Hepatocyte (in vitro differentiated cells): ENCODE results near the gene ATP2C2. TPM values are rescaled to one million over a fixed set of nuclear protein-coding genes. Genes with fewer than 3 reads are reported as not detected.

Experiments
- DNase-seq: peaks from one replicate; pipeline ENCODE4 v3.0.0-alpha.2; 2016; ENCODE audit warnings: low spot score
- H2AFZ ChIP-seq: fragments of 200-600 bp; sonication (generic); 2 replicates; pipeline ENCODE4 v1.6.0; 2016; ENCODE audit warnings: antibody characterized with exemption, mild to moderate bottlenecking
- H3K27ac ChIP-seq: fragments of 200-600 bp; sonication (generic); 2 replicates; pipeline ENCODE4 v1.5.1; 2016; ENCODE audit warnings: mild to moderate bottlenecking
- H3K27me3 ChIP-seq: fragments of 200-600 bp; sonication (generic); 2 replicates; pipeline ENCODE4 v1.6.1; 2016
- H3K36me3 ChIP-seq: fragments of 200-600 bp; sonication (generic); replicated peaks from 2 replicates; pipeline ENCODE4 v1.5.1; 2016; ENCODE audit warnings: low read depth; ENCODE audit not compliant: insufficient read depth
- H3K4me1 ChIP-seq: fragments of 200-600 bp; sonication (generic); 2 replicates; pipeline ENCODE4 v1.5.1; 2016; ENCODE audit warnings: mild to moderate bottlenecking, moderate library complexity; ENCODE audit not compliant: insufficient read depth
- H3K4me2 ChIP-seq: fragments of 200-600 bp; sonication (generic); 2 replicates; pipeline ENCODE4 v1.6.0; 2016
- H3K4me3 ChIP-seq: fragments of 200-600 bp; sonication (generic); 2 replicates; pipeline ENCODE4 v1.5.1; 2016; ENCODE audit warnings: mild to moderate bottlenecking
- H3K79me2 ChIP-seq: fragments of 200-600 bp; sonication (generic); 2 replicates; pipeline ENCODE4 v1.6.0; 2017; ENCODE audit warnings: mild to moderate bottlenecking
- H3K9me2 ChIP-seq: fragments of 200-600 bp; sonication (generic); replicated peaks from 2 replicates; pipeline ENCODE4 v1.6.0; 2017; ENCODE audit warnings: mild to moderate bottlenecking; ENCODE audit not compliant: insufficient read depth
- H3K9me3 ChIP-seq: fragments of 200-600 bp; sonication (generic); 2 replicates; pipeline ENCODE4 v1.5.1; 2016; ENCODE audit warnings: low read depth, mild to moderate bottlenecking
- H4K20me1 ChIP-seq: fragments of 200-600 bp; sonication (generic); 2 replicates; pipeline ENCODE4 v1.6.0; 2016; ENCODE audit warnings: mild to moderate bottlenecking; ENCODE audit not compliant: insufficient read depth, poor library complexity, severe bottlenecking
- EZH2 ChIP-seq: fragments of 200-600 bp; sonication (generic); IDR thresholded peaks from 2 replicates; pipeline ENCODE4 v1.6.1; 2016; ENCODE audit warnings: antibody characterized with exemption, mild to moderate bottlenecking, borderline replicate concordance
- EZH2phosphoT487 ChIP-seq: fragments of 200-600 bp; sonication (generic); IDR thresholded peaks from one replicate; pipeline ENCODE4 v1.6.1; 2018; ENCODE audit warnings: antibody characterized with exemption, mild to moderate bottlenecking, low read depth, moderate library complexity; ENCODE audit not compliant: unreplicated experiment, severe bottlenecking
- WGBS: methylation state at CpG from one replicate; pipeline ENCODE4 v1.1.6; 2016; ENCODE audit warnings: low lambda C conversion rate; ENCODE audit errors: missing lambda C conversion rate; 5-methylcytosine and 5-hydroxymethylcytosine counted together
- polyA plus RNA-seq: library from polyadenylated mRNA; unstranded; fragments of >200 nt; fragmentation: Nextera tagmentation; extraction: Ambion mirVana; gene quantifications from 2 replicates; pipeline ENCODE4 v1.2.1, GENCODE V29; 2016
- total RNA-seq: library from RNA; depleted of rRNA; stranded (reverse); fragments of >200 nt; gene quantifications from 2 replicates; pipeline ENCODE4 v1.2.3, GENCODE V29; 2014
- TF ChIP-seq, protein P1 (sequence below): fragments of 200-600 bp; sonication (generic); IDR thresholded peaks from 2 replicates; pipeline ENCODE4 v1.5.1; 2016; ENCODE audit warnings: antibody characterized with exemption, mild to moderate bottlenecking; ENCODE audit not compliant: poor library complexity

ATP2C2 gene
- total and polyA plus RNA-seq, 2 experiments from 2014 or later = 6.0 to 6.8 TPM

DNA sequence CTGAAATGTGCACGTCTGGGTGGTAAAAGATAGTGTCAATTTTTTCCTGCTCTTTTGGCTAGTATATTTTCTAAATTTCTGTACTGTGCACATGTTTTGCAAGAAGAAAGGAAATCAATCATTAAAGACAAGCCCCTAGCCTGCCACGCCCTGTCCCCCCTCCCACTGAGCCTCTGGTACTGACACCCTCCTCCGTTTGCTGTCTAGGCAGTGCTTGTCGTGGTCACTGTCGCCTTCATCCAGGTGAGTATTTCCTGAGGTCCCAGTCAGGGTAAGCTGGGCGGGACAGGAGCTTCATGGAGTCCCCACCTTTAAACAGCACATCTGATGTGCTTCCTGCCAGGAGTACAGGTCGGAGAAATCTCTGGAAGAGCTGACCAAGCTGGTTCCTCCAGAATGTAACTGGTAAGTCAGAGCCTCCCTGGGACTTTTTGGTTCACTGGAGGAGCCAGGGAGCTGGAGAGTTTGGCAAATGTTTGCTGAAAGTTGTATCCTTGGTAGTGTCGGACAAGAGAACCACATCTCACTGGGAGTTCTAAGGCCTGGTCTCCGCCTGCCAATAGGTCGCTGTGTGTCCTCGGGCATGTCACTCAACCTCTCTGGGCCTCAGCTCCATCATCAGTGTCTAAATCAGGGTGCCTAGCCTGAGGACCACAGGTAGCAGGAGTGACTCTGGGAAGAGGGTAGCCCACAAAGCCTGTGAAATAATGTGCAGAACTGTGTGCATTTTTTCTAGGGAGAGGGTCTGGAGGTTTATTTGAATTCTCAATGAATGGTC, 42.2 kb downstream of the ATP2C2 start:
- Histone ChIP-seq H2AFZ (no peak overlapping the region), H4K20me1 (no peaks in the 10 kb centered on the region)
- WGBS = 87% methylated on average over 11 of the region's 11 CpGs

DNA sequence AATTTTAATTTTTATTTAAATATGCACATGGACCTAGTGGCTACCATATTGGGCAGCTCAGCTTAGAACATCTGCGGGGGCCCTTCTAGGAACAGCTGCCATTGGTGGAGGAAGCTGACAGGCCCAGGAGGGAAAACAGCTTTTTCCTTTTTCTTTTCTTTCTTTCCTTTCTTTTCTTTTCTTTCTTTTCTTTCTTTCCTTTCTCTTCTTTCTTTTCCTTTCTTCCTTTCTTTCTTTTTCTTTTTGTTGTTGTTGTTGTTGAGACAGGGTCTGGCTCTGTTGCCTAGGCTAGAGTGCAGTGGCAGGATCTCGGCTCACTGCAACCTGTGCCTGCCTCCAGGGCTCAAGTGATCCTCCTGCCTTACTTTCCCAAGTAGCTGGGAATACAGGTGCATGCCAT, 43.4 kb downstream of the ATP2C2 start:
- H3K27me3 ChIP-seq = no peaks in the 10 kb centered on the region

More for the DNA sequence above, 42.2 kb downstream of the ATP2C2 start:
- H3K27ac ChIP-seq = no peak overlapping the region
- no peaks in the 10 kb centered on the region for H3K4me1 ChIP-seq
- DNase-seq = no peak
- no peak overlapping the region for H3K4me3 ChIP-seq
- H3K9me3 ChIP-seq = no peaks in the 10 kb centered on the region
- H3K27me3 ChIP-seq = no peaks in the 10 kb centered on the region
- H3K79me2 ChIP-seq = no peaks in the 10 kb centered on the region
- H3K9me2 ChIP-seq = no peaks in the 10 kb centered on the region
- TF ChIP-seq EZH2phosphoT487 (no peak), EZH2 (no peak)
- TF ChIP-seq, protein P1, sequence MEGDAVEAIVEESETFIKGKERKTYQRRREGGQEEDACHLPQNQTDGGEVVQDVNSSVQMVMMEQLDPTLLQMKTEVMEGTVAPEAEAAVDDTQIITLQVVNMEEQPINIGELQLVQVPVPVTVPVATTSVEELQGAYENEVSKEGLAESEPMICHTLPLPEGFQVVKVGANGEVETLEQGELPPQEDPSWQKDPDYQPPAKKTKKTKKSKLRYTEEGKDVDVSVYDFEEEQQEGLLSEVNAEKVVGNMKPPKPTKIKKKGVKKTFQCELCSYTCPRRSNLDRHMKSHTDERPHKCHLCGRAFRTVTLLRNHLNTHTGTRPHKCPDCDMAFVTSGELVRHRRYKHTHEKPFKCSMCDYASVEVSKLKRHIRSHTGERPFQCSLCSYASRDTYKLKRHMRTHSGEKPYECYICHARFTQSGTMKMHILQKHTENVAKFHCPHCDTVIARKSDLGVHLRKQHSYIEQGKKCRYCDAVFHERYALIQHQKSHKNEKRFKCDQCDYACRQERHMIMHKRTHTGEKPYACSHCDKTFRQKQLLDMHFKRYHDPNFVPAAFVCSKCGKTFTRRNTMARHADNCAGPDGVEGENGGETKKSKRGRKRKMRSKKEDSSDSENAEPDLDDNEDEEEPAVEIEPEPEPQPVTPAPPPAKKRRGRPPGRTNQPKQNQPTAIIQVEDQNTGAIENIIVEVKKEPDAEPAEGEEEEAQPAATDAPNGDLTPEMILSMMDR = no peak
- no peak overlapping the region for H3K4me2 ChIP-seq
- H3K36me3 ChIP-seq = no peaks in the 10 kb centered on the region

DNA sequence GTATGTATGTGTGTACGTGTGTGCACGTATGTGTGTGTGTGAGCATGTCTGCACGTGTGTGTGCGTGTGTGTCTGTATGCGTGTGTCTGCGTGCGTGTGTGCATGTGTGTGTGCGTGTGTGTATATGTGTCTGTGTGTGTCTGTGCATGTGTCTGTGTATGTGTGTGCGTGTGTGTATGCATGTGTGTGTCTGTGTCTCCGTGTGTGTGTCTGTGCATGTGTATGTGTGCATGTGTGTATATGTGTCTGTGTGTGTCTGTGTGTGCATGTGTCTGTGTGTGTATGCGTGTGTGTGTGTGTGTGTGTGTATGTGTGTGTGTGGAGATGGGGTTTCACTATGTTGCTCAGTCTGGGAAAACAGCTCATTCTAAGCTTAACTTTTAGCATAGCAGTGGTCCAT, 43.9 kb downstream of the ATP2C2 start:
- Histone ChIP-seq H3K36me3 (no peaks in the 10 kb centered on the region), H2AFZ (no peak overlapping the region), H3K27me3 (no peaks in the 10 kb centered on the region), H3K9me3 (no peaks in the 10 kb centered on the region), H3K9me2 (no peaks in the 10 kb centered on the region), H3K79me2 (no peaks in the 10 kb centered on the region), H3K4me3 (no peak overlapping the region), H3K27ac (no peak overlapping the region), H4K20me1 (no peaks in the 10 kb centered on the region), H3K4me1 (no peaks in the 10 kb centered on the region), H3K4me2 (no peak overlapping the region)
- DNase-seq = no peak
- 75% methylated on average over 11 of the region's 11 CpGs for WGBS
- TF ChIP-seq EZH2phosphoT487 (no peak), EZH2 (no peak)
- TF ChIP-seq, protein P1 = no peak

More for the DNA sequence above, 43.4 kb downstream of the ATP2C2 start:
- Histone ChIP-seq H3K4me2 (no peak overlapping the region), H3K79me2 (no peaks in the 10 kb centered on the region), H3K27ac (no peak overlapping the region), H3K4me3 (no peak overlapping the region), H4K20me1 (no peaks in the 10 kb centered on the region), H3K9me2 (no peaks in the 10 kb centered on the region), H3K36me3 (no peaks in the 10 kb centered on the region), H3K9me3 (no peaks in the 10 kb centered on the region), H3K4me1 (no peaks in the 10 kb centered on the region), H2AFZ (no peak overlapping the region)
- 94% methylated on average over 2 of the region's 2 CpGs for WGBS
- no peak for TF ChIP-seq EZH2
- no peak for TF ChIP-seq EZH2phosphoT487
- DNase-seq = no peak

DNA sequence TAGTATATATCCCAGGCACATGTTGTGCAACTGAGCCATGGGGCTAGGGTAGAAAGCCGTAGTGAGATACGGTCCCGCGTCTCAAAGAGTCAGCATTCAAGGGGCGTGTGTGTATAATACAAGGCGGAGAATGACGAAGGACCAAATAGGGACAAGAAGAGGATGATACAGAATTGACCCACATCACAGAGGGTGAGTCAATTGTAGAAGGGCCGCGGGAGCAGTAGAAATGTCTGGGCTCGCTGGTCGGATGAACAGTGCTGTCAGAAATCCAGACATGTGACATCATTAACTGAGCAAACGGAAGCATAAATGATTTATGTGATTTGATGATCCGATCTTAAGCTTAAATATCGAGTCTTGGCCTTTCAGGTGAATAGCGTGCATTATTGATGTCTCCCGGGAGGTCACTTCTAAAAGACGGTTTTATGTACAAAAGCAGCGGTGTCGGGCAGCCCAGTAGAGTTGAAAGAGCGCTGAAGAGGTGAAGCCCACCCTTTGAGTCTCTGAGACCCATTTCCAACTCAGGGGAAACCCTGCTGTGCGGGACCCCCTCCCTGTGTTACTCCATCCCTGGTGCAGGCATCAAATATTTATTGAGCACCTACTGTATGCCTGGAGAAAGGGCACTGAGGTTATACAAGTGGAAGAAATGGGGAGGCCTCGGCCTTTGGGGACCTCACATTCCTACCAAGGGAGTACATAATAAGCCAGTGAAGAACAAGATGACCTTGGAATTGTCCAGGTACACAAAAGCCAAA, 45.1 kb downstream of the ATP2C2 start:
- TF ChIP-seq EZH2 = no peak
- TF ChIP-seq, protein P1 = no peak
- no peak for TF ChIP-seq EZH2phosphoT487
- H3K9me2 ChIP-seq = no peaks in the 10 kb centered on the region
- 96% methylated on average over 22 of the region's 22 CpGs for WGBS

More for the DNA sequence above, 45.1 kb downstream of the ATP2C2 start:
- Histone ChIP-seq H2AFZ (no peak overlapping the region), H3K36me3 (no peaks in the 10 kb centered on the region), H3K4me2 (no peak overlapping the region), H3K27me3 (no peaks in the 10 kb centered on the region), H3K9me3 (no peaks in the 10 kb centered on the region), H3K4me1 (no peaks in the 10 kb centered on the region), H4K20me1 (no peaks in the 10 kb centered on the region), H3K27ac (no peak overlapping the region), H3K4me3 (no peak overlapping the region), H3K79me2 (no peaks in the 10 kb centered on the region)
- DNase-seq = no peak
